Measurements from ENCODE around the gene SUMF2. TPM values are rescaled to one million over a fixed set of nuclear protein-coding genes. Genes with fewer than 3 reads are reported as not detected.

SUMF2 gene
- total and polyA plus RNA-seq, 2 of the 13 experiments (the other 11 are each of a cell fraction or from before 2014, with no cell fraction given): 48.9 to 54.4 TPM

- peaks cover 79% of the 10 kb centered on the region for H3K4me1 ChIP-seq (ENCODE audit: insufficient read depth, low read length)
- DNase-seq (ENCODE audit: low spot score) (no peak), ATAC-seq (peak; percentile 39), FAIRE-seq (no peak)
- no peaks in the 10 kb centered on the region; a peak in 1 of 5 replicates for H3K27me3 ChIP-seq (ENCODE audit: control insufficient read depth in 1 of 2, insufficient read depth in 2 of 2, low read length in 2 of 2)
- peak overlapping the region; percentile 87 for H3K27ac ChIP-seq (ENCODE audit: extremely low read length, insufficient read depth, low read length)
- H3K4me3 ChIP-seq (replicated peaks in 1 of 3; ENCODE audit: insufficient read depth in 1 of 3, low read depth in 2 of 3, low read length in 3 of 3): peak overlapping the region; percentile 64 to 91 (median 68)
- peak overlapping the region; percentile 77 for H3K4me2 ChIP-seq (ENCODE audit: low read depth, low read length)
- peaks cover 57% of the 10 kb centered on the region for H3K79me2 ChIP-seq (ENCODE audit: insufficient read depth, low read length)
- H4K20me1 ChIP-seq (ENCODE audit: insufficient read depth, low read length): no peaks in the 10 kb centered on the region; the same call in none of the 2 replicates
- no peaks in the 10 kb centered on the region for H3K9me3 ChIP-seq (ENCODE audit: low read length)
- 1% methylated on average over 8 of the region's 9 CpGs for WGBS (ENCODE audit: low lambda C conversion rate)
- in situ Hi-C loops (cut with HindIII; ENCODE audit: extremely low pct_ligation_motif_present, low pct_unique_long_range_greater_than_20kb): no loop called here
- ChIA-PET POLR2A (interaction anchor here (0.7 to 4.1 kb wide), 22 partner anchors 8 to 862 kb away, joined by 3 to 144 read pairs (median 6); partner anchors contain the start of genes CHCHD2, NIPSNAP2 and SUMF2), CTCF (ENCODE audit: low intra/inter-chr PET ratio, low total read pairs) (no interaction called here)
- intact Hi-C loops (cut with micrococcal nuclease; ENCODE audit: unreplicated experiment): loop anchor here (1.0 kb wide), 2 partner anchors 11 to 17 kb away; no protein-coding TSS in a partner anchor
- TSS peak; percentile 95 for BruUV-seq (replicated peaks)
- peak overlapping the region; percentile 92 for H3K9ac ChIP-seq (ENCODE audit: insufficient read depth, low read depth, low read length)
- peaks cover 0 to 21% of the 10 kb centered on the region in 2 experiments; a peak in 2 of 5 replicates for H3K36me3 ChIP-seq (replicated peaks in 1 of 2; ENCODE audit: control insufficient read depth in 1 of 2, insufficient read depth in 2 of 2, low read length in 2 of 2)
- no peak overlapping the region for H2AFZ ChIP-seq (ENCODE audit: low read length)
- no peak for TF ChIP-seq ZBED4 (CRISPR knock-in tag; IDR thresholded peaks at IDR 0.05; ENCODE audit: borderline replicate concordance)
- TF ChIP-seq BRD4 (CRISPR knock-in tag; IDR thresholded peaks at IDR 0.05): no peak
- no peak for TF ChIP-seq ZNF614 (CRISPR knock-in tag; IDR thresholded peaks at IDR 0.05; ENCODE audit: borderline replicate concordance)
- 0 out of 2 replicates have a peak, but pooled peaks have one; percentile 10 for TF ChIP-seq ETV6 (CRISPR knock-in tag; conservative IDR thresholded peaks at IDR 0.05)
- TF ChIP-seq ZBTB46 (CRISPR knock-in tag; IDR thresholded peaks at IDR 0.05; ENCODE audit: borderline replicate concordance): no peak
- TF ChIP-seq MTF2 (CRISPR knock-in tag; IDR thresholded peaks at IDR 0.05; ENCODE audit: borderline replicate concordance): 0 out of 2 replicates have a peak, but pooled peaks have one; percentile 65
- TF ChIP-seq NCOA2 (CRISPR knock-in tag; IDR thresholded peaks at IDR 0.05): no peak
- TF ChIP-seq ZBTB26 (CRISPR knock-in tag; IDR thresholded peaks at IDR 0.05; ENCODE audit: borderline replicate concordance): 0 out of 2 replicates have a peak, but pooled peaks have one; percentile 4
- TF ChIP-seq ZNF740 (CRISPR knock-in tag; IDR thresholded peaks at IDR 0.05): 0 out of 2 replicates have a peak, but pooled peaks have one; percentile 33
- TF ChIP-seq ZNF17 (CRISPR knock-in tag; IDR thresholded peaks at IDR 0.05): no peak
- peak; percentile 47 for TF ChIP-seq IKZF4 (CRISPR knock-in tag; IDR thresholded peaks at IDR 0.05; ENCODE audit: borderline replicate concordance, low read depth, not compliant biosample characterization)
- TF ChIP-seq FOXJ3 (CRISPR knock-in tag; IDR thresholded peaks at IDR 0.05; ENCODE audit: borderline replicate concordance): peak; percentile 62; the same call in 1 of the 2 replicates
- TF ChIP-seq SNAI1 (CRISPR knock-in tag; IDR thresholded peaks at IDR 0.05; ENCODE audit: borderline replicate concordance): no peak
- TF ChIP-seq, protein P1, sequence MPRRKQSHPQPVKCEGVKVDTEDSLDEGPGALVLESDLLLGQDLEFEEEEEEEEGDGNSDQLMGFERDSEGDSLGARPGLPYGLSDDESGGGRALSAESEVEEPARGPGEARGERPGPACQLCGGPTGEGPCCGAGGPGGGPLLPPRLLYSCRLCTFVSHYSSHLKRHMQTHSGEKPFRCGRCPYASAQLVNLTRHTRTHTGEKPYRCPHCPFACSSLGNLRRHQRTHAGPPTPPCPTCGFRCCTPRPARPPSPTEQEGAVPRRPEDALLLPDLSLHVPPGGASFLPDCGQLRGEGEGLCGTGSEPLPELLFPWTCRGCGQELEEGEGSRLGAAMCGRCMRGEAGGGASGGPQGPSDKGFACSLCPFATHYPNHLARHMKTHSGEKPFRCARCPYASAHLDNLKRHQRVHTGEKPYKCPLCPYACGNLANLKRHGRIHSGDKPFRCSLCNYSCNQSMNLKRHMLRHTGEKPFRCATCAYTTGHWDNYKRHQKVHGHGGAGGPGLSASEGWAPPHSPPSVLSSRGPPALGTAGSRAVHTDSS (CRISPR knock-in tag; conservative IDR thresholded peaks at IDR 0.05): 0 out of 2 replicates have a peak, but pooled peaks have one; percentile 53
- TF ChIP-seq ZNF768 (CRISPR knock-in tag; IDR thresholded peaks at IDR 0.05): no peak
Measured at GRCh38 chr7:56051053-56051338, 13.1 kb upstream of the SUMF2 start.

Data from HepG2 (cell line).